ENCODE data around the gene PPP1R3G. TPM values are rescaled to one million over a fixed set of nuclear protein-coding genes. Genes with fewer than 3 reads are reported as not detected.

Gene PPP1R3G
- total and polyA plus RNA-seq, 2 of the 13 experiments (the other 11 are each of a cell fraction or from before 2014, with no cell fraction given) = 1.2 to 1.3 TPM

DNA sequence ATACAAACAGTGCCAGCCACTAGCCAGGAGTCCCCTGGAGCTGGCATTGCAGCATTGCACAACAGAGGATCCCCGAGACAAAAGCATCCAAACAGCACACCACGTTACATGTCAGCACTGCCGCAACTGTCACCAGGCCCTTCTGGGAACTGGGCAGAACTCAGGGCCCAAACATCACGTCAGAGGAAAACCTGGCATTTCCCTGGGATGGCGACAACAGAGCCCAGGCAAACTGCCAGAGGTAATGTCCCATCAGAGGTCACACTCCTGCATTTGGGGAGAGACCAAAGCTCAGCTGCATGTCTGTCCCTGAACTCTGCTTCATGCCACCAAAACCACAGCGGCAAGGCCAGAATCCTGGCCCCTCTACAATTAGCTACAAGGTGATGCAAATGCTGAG, 36.3 kb downstream of the PPP1R3G start (continued):
- TF ChIP-seq PITX1 (CRISPR knock-in tag; IDR thresholded peaks at IDR 0.05) (peak; percentile 65; the same call in 1 of the 2 replicates), SIX1 (CRISPR knock-in tag; IDR thresholded peaks at IDR 0.05; ENCODE audit: borderline replicate concordance) (no peak), FOXK2 (IDR thresholded peaks at IDR 0.05) (no peak), ZNF180 (CRISPR knock-in tag; IDR thresholded peaks at IDR 0.05; ENCODE audit: borderline replicate concordance, low read depth) (no peak), KAT2B (IDR thresholded peaks at IDR 0.05; ENCODE audit: borderline replicate concordance, low read depth, low read length) (no peak), ISL2 (CRISPR knock-in tag; IDR thresholded peaks at IDR 0.05) (no peak), HDAC2 (CRISPR knock-in tag; IDR thresholded peaks at IDR 0.05) (no peak), NFYB (CRISPR knock-in tag; IDR thresholded peaks at IDR 0.05) (no peak), DNMT3B (CRISPR knock-in tag; conservative IDR thresholded peaks at IDR 0.05) (no peak), SNAPC2 (CRISPR knock-in tag; IDR thresholded peaks at IDR 0.05) (no peak), ZNF780A (CRISPR knock-in tag; IDR thresholded peaks at IDR 0.05) (no peak), FLYWCH1 (CRISPR knock-in tag; IDR thresholded peaks at IDR 0.05) (no peak), ZNF83 (CRISPR knock-in tag; IDR thresholded peaks at IDR 0.05; ENCODE audit: borderline replicate concordance) (no peak), MED1 (CRISPR knock-in tag; IDR thresholded peaks at IDR 0.05) (peak; percentile 78), ZFP36L2 (CRISPR knock-in tag; IDR thresholded peaks at IDR 0.05) (no peak), CBFB (CRISPR knock-in tag; IDR thresholded peaks at IDR 0.05) (no peak), ZNF703 (CRISPR knock-in tag; IDR thresholded peaks at IDR 0.05; ENCODE audit: borderline replicate concordance) (0 out of 2 replicates have a peak, but pooled peaks have one; percentile 40), TIGD3 (CRISPR knock-in tag; IDR thresholded peaks at IDR 0.05; ENCODE audit: borderline replicate concordance) (0 out of 2 replicates have a peak, but pooled peaks have one; percentile 33), KMT2B (CRISPR knock-in tag; IDR thresholded peaks at IDR 0.05) (no peak), CC2D1A (CRISPR knock-in tag; IDR thresholded peaks at IDR 0.05) (no peak), ZC3H4 (CRISPR knock-in tag; IDR thresholded peaks at IDR 0.05; ENCODE audit: borderline replicate concordance) (no peak), NFE2L2 (IDR thresholded peaks at IDR 0.05; ENCODE audit: low read length) (no peak)
- TF ChIP-seq, protein P1, sequence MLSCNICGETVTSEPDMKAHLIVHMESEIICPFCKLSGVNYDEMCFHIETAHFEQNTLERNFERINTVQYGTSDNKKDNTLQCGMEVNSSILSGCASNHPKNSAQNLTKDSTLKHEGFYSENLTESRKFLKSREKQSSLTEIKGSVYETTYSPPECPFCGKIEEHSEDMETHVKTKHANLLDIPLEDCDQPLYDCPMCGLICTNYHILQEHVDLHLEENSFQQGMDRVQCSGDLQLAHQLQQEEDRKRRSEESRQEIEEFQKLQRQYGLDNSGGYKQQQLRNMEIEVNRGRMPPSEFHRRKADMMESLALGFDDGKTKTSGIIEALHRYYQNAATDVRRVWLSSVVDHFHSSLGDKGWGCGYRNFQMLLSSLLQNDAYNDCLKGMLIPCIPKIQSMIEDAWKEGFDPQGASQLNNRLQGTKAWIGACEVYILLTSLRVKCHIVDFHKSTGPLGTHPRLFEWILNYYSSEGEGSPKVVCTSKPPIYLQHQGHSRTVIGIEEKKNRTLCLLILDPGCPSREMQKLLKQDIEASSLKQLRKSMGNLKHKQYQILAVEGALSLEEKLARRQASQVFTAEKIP (CRISPR knock-in tag; IDR thresholded peaks at IDR 0.05; ENCODE audit: borderline replicate concordance) = no peak
- TF ChIP-seq, protein P2, sequence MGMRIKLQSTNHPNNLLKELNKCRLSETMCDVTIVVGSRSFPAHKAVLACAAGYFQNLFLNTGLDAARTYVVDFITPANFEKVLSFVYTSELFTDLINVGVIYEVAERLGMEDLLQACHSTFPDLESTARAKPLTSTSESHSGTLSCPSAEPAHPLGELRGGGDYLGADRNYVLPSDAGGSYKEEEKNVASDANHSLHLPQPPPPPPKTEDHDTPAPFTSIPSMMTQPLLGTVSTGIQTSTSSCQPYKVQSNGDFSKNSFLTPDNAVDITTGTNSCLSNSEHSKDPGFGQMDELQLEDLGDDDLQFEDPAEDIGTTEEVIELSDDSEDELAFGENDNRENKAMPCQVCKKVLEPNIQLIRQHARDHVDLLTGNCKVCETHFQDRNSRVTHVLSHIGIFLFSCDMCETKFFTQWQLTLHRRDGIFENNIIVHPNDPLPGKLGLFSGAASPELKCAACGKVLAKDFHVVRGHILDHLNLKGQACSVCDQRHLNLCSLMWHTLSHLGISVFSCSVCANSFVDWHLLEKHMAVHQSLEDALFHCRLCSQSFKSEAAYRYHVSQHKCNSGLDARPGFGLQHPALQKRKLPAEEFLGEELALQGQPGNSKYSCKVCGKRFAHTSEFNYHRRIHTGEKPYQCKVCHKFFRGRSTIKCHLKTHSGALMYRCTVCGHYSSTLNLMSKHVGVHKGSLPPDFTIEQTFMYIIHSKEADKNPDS (CRISPR knock-in tag; IDR thresholded peaks at IDR 0.05) = no peak
- TF ChIP-seq, protein P3, sequence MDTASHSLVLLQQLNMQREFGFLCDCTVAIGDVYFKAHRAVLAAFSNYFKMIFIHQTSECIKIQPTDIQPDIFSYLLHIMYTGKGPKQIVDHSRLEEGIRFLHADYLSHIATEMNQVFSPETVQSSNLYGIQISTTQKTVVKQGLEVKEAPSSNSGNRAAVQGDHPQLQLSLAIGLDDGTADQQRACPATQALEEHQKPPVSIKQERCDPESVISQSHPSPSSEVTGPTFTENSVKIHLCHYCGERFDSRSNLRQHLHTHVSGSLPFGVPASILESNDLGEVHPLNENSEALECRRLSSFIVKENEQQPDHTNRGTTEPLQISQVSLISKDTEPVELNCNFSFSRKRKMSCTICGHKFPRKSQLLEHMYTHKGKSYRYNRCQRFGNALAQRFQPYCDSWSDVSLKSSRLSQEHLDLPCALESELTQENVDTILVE (CRISPR knock-in tag; IDR thresholded peaks at IDR 0.05) = no peak
- TF ChIP-seq, protein P4, sequence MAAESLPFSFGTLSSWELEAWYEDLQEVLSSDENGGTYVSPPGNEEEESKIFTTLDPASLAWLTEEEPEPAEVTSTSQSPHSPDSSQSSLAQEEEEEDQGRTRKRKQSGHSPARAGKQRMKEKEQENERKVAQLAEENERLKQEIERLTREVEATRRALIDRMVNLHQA (CRISPR knock-in tag; IDR thresholded peaks at IDR 0.05) = no peak
